Spleen (tissue), 11 donors: Measurements from ENCODE around the gene IGSF9B. TPM values are rescaled to one million over a fixed set of nuclear protein-coding genes. Genes with fewer than 3 reads are reported as not detected.

Source experiments
- DNase-seq: peaks from one replicate; pipeline ENCODE4 v3.0.0-alpha.2; 2020
- H3K27ac ChIP-seq, 8 donors: fragments of 200-600 bp; sonication (generic) in 7 of 8; 1 replicate in 4 of 8; 2 replicates in 4 of 8; pipeline versions ENCODE4 v1.5.0 to v1.8.0; 2016 to 2021; ENCODE audit warnings: inconsistent platforms in 4 of 8, mild to moderate bottlenecking in 4 of 8, moderate library complexity in 1 of 8
- H3K27me3 ChIP-seq, 7 donors: fragments of 200-600 bp; sonication (generic) in 6 of 7; replicated peaks in 1 of 7; 1 replicate in 4 of 7; 2 replicates in 3 of 7; pipeline versions ENCODE4 v1.5.0 to v1.8.0; 2016 to 2021; ENCODE audit warnings: inconsistent platforms in 3 of 7, mild to moderate bottlenecking in 1 of 7
- H3K36me3 ChIP-seq, 6 donors: fragments of 200-600 bp; sonication (generic) in 5 of 6; 1 replicate in 4 of 6; 2 replicates in 2 of 6; pipeline versions ENCODE4 v1.5.0 to v1.8.0; 2016 to 2021; ENCODE audit warnings: inconsistent platforms in 2 of 6
- H3K4me1 ChIP-seq, 6 donors: fragments of 200-600 bp; sonication (generic) in 5 of 6; 1 replicate in 3 of 6; 2 replicates in 3 of 6; pipeline versions ENCODE4 v1.5.0 to v1.8.0; 2016 to 2021; ENCODE audit warnings: inconsistent platforms in 3 of 6
- H3K4me3 ChIP-seq, 8 donors: fragments of 200-600 bp; sonication (generic) in 7 of 8; 1 replicate in 4 of 8; 2 replicates in 4 of 8; pipeline versions ENCODE4 v1.5.0 to v1.8.0; 2016 to 2021; ENCODE audit warnings: inconsistent platforms in 4 of 8, mild to moderate bottlenecking in 4 of 8, moderate library complexity in 2 of 8
- H3K9me3 ChIP-seq, 8 donors: fragments of 200-600 bp; sonication (generic) in 7 of 8; 1 replicate in 4 of 8; 2 replicates in 4 of 8; pipeline versions ENCODE4 v1.5.0 to v1.8.0; 2016 to 2021; ENCODE audit warnings: inconsistent platforms in 4 of 8
- CTCF ChIP-seq, 11 experiments: fragments of 200-600 bp in 7 of 11; fragments of 450-650 bp in 4 of 11; sonication (generic) in 4 of 11; IDR thresholded peaks in 8 of 11; conservative IDR thresholded peaks in 3 of 11; 1 replicate in 7 of 11; 2 replicates in 4 of 11; pipeline versions ENCODE4 v1.4.0 to v1.8.0; 2016 to 2021; ENCODE audit warnings: antibody characterized with exemption in 11 of 11, inconsistent platforms in 4 of 11, mild to moderate bottlenecking in 1 of 11
- POLR2AphosphoS5 ChIP-seq, 3 donors: sonication (generic); formaldehyde crosslinking; IDR thresholded peaks; one replicate each; pipeline ENCODE4 v1.5.1; 2017; ENCODE audit warnings: antibody characterized with exemption in 3 of 3
- WGBS, 5 donors: extraction: QIAGEN DNeasy Blood & Tissue Kit in 3 of 5; methylation state at CpG; one replicate each; pipeline versions ENCODE4 v1.1.5 to v1.1.7; 2013 to 2018; 5-methylcytosine and 5-hydroxymethylcytosine counted together
- intact Hi-C: fragments of 100-400 bp; cut with DNase I; formaldehyde crosslinking; loops from one replicate; pipeline ENCODE4 v1.15.0; 2023; ENCODE audit warnings: low total_unique reads
- polyA plus RNA-seq, 3 donors: library from polyadenylated mRNA; stranded (reverse); fragments of 200-250 nt; gene quantifications; one replicate each; pipeline ENCODE4 v1.2.1, GENCODE V29; 2013
- total RNA-seq, 7 donors: library from RNA; depleted of rRNA in 3 of 7; stranded (reverse); fragments of >200 nt in 3 of 7; fragmentation: NEBNext Ultra II Directional in 4 of 7; extraction: Animal tissue kit (Norgen Biotek cat#: 25700) in 4 of 7; gene quantifications; one replicate each; pipeline versions ENCODE4 v1.1.0 to v1.2.1, GENCODE V29; 2016 to 2021
- donor health status: healthy with polysubstance abuse.
- donor health status: DM: no; HTN: no; CAD: no; lungs with moderate emphysema.
- donor health status: DM: no; HTN: no; CAD: no.
- donor health status: Bipolar disorder and iron deficiency.
- donor health status: healthy.
- donor health status: DM: no; HTN: no; CAD: no.
- donor health status: DM: yes; HTN: yes; CAD: no.

Gene IGSF9B
- total and polyA plus RNA-seq, 10 donors, result 0.50 to 11.2 (median 3.9) TPM

GRCh38 chr11:133860151-133860550, 96.6 kb downstream of the IGSF9B start:
- Histone ChIP-seq H3K27me3 (peaks cover 0 to 32% (median 0%) of the 10 kb centered on the region in 7 donors), H3K36me3 (no peaks in the 10 kb centered on the region), H3K9me3 (peaks cover 0 to 6% (median 0%) of the 10 kb centered on the region in 8 donors), H3K4me1 (no peaks in the 10 kb centered on the region), H3K4me3 (no peak overlapping the region), H3K27ac (no peak overlapping the region)
- 73 to 89% (median 81%) methylated on average over 6 of the region's 6 CpGs for WGBS, 5 donors
- DNase-seq, result no peak
- TF ChIP-seq CTCF (IDR thresholded peaks at IDR 0.05 in 8 of 11, conservative IDR thresholded peaks at IDR 0.05 in 3 of 11), result no peak
- TF ChIP-seq POLR2AphosphoS5 (IDR thresholded peaks at IDR 0.05), result no peak
- intact Hi-C loops, result no loop called here

Other genes with a start within 250 kb of the IGSF9B start
- gene SPATA19, start 111.5 kb downstream of the IGSF9B start, total RNA-seq, result not detected
- under 1 TPM in 1 of 3 donors, not detected in 2; 0.15 TPM for gene SPATA19, start 111.5 kb downstream of the IGSF9B start, polyA plus RNA-seq
- 10 to 100 TPM; 20.8 to 28.7 (median 24.7) TPM for gene JAM3, start 112.1 kb upstream of the IGSF9B start, total RNA-seq
- gene JAM3, start 112.1 kb upstream of the IGSF9B start, polyA plus RNA-seq, result 10 to 100 TPM in 2 of 3 donors, 1 to 10 TPM in 1; 9.5 to 20.5 (median 17.8) TPM